Tibial nerve (tissue), 4 donors: ENCODE results near the gene BORCS6. TPM values are rescaled to one million over a fixed set of nuclear protein-coding genes. Genes with fewer than 3 reads are reported as not detected.

Experiments
- DNase-seq, 2 donors: peaks; one replicate each; pipeline ENCODE4 v3.0.0-alpha.2; 2019; ENCODE audit warnings: low spot score in 2 of 2
- H3K27ac ChIP-seq, 4 donors: fragments of 200-600 bp; sonication (generic) in 3 of 4; one replicate each; pipeline ENCODE4 v1.5.1; 2017 to 2019; ENCODE audit warnings: mild to moderate bottlenecking in 1 of 4
- H3K27me3 ChIP-seq, 2 donors: fragments of 200-600 bp; sonication (generic) in 1 of 2; one replicate each; pipeline versions ENCODE4 v1.5.1 to v1.6.0; 2017 to 2019
- H3K36me3 ChIP-seq, 3 donors: fragments of 200-600 bp; sonication (generic); one replicate each; pipeline ENCODE4 v1.5.1; 2018 to 2019
- H3K4me1 ChIP-seq, 4 donors: fragments of 200-600 bp; sonication (generic) in 3 of 4; one replicate each; pipeline ENCODE4 v1.5.1; 2017 to 2019
- H3K4me3 ChIP-seq, 4 donors: fragments of 200-600 bp; sonication (generic) in 3 of 4; one replicate each; pipeline ENCODE4 v1.5.1; 2017 to 2019; ENCODE audit warnings: mild to moderate bottlenecking in 1 of 4, moderate library complexity in 1 of 4
- H3K9me3 ChIP-seq, 4 donors: fragments of 200-600 bp; sonication (generic) in 3 of 4; one replicate each; pipeline ENCODE4 v1.5.1; 2017 to 2019
- CTCF ChIP-seq, 5 experiments: fragments of 200-600 bp in 3 of 5; fragments of 450-650 bp in 2 of 5; sonication (generic) in 3 of 5; IDR thresholded peaks; one replicate each; pipeline ENCODE4 v1.5.1; 2016 to 2019; ENCODE audit warnings: antibody characterized with exemption in 5 of 5, mild to moderate bottlenecking in 3 of 5, moderate library complexity in 2 of 5
- EP300 ChIP-seq, 2 donors: sonication (generic); formaldehyde crosslinking; IDR thresholded peaks; one replicate each; pipeline ENCODE4 v1.6.1; 2017; ENCODE audit warnings: antibody characterized with exemption in 2 of 2, mild to moderate bottlenecking in 1 of 2
- POLR2A ChIP-seq, 2 donors: fragments of 450-650 bp; IDR thresholded peaks; one replicate each; pipeline ENCODE4 v1.6.1; 2017; ENCODE audit warnings: antibody characterized with exemption in 2 of 2, mild to moderate bottlenecking in 2 of 2, moderate library complexity in 2 of 2
- WGBS, 2 donors: methylation state at CpG; one replicate each; pipeline ENCODE4 v1.1.5; 2018; 5-methylcytosine and 5-hydroxymethylcytosine counted together
- total RNA-seq, 4 donors: library from RNA; depleted of rRNA; stranded (reverse); fragments of >200 nt; gene quantifications; one replicate each; pipeline ENCODE4 v1.1.0, GENCODE V29; 2016

Gene BORCS6
- total RNA-seq, 4 donors from 2014 or later = 13.8 to 22.4 (median 19.4) TPM

- H3K27me3 ChIP-seq = no peaks in the 10 kb centered on the region
- peak in 1 of 2 donors; percentile 11 for TF ChIP-seq POLR2A (IDR thresholded peaks at IDR 0.05)
- TF ChIP-seq EP300 (IDR thresholded peaks at IDR 0.05) = no peak
- no peak for TF ChIP-seq CTCF (IDR thresholded peaks at IDR 0.05)
These were observed 20.9 kb upstream of the BORCS6 start for GRCh38 chr17:8210761-8211458.

DNA sequence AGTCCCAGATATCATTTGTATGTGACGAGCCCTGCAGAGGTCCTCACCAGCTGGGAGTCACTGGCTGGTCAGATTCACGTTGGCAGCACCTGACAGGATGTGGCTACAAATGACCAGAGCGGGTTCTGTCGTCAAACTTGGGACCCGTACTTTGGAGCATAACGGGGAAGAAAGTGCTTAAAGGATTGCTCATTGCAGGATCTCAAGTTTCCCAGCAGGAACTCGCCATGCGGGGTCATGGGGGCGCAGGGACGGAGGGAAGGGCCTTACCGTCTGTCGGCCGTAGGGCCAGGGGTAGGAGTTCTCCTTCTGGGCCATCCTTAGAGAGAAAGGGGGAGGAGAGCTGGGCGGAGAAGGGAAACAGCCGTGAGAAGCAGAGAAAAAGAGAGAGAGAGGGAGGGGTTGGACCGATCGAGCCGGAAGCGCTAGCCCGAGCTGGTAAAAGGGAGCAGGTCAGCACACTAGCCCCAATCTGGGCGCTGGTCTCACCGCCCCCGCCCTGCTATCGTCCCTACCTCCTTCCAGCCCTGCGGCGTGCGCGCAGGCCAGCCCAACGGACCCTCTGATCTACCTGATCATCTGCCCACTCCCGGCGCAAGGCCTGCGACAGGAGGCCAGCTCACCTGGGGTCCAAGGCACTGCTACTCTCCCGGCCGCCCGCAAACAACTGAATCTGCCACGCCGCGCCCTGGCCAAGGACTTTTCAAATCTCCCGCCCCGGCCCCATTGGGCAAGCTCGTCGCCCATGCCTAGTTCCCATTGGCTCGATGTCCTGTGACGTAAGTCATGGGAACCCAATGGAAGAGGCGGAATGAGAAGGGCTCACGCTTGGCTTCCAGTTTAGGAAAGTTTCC lies 20.2 kb upstream of the BORCS6 start, which contains the start of gene AURKB:
AURKB (minus strand) TSS at position 669 of the 854 bp plus-strand sequence; CDS start at position 318, 351 bp downstream.
- DNase-seq = peak; percentile 91 to 98
- 2 to 3% methylated on average over 45 of the region's 46 CpGs for whole genome bisulfite sequencing, 2 donors
- TF ChIP-seq EP300 (IDR thresholded peaks at IDR 0.05) = peak in 1 of 2 donors; percentile 80
- TF ChIP-seq CTCF (IDR thresholded peaks at IDR 0.05) = no peak
- H3K27me3 ChIP-seq = no peaks in the 10 kb centered on the region
- peak within 1 kb of the TSS; percentile 80 to 93 (median 84) for H3K27ac ChIP-seq
- no peaks in the 10 kb centered on the region for H3K36me3 ChIP-seq
- H3K9me3 ChIP-seq = no peaks in the 10 kb centered on the region
- H3K4me1 ChIP-seq = peaks cover 0 to 15% (median 7%) of the 10 kb centered on the region in 4 donors
- H3K4me3 ChIP-seq = peak within 1 kb of the TSS; percentile 45 to 66 (median 52)

More at GRCh38 chr17:8210761-8211458, 20.9 kb upstream of the BORCS6 start:
- peak overlapping the region; percentile 80 to 93 (median 84) for H3K27ac ChIP-seq
- H3K9me3 ChIP-seq = no peaks in the 10 kb centered on the region
- peaks cover 0 to 15% (median 7%) of the 10 kb centered on the region in 4 donors for H3K4me1 ChIP-seq
- 17% methylated on average over 22 of the region's 22 CpGs for WGBS, 2 donors
- no peaks in the 10 kb centered on the region for H3K36me3 ChIP-seq
- H3K4me3 ChIP-seq = peak overlapping the region; percentile 45 to 66 (median 52)
- DNase-seq = no peak

DNA sequence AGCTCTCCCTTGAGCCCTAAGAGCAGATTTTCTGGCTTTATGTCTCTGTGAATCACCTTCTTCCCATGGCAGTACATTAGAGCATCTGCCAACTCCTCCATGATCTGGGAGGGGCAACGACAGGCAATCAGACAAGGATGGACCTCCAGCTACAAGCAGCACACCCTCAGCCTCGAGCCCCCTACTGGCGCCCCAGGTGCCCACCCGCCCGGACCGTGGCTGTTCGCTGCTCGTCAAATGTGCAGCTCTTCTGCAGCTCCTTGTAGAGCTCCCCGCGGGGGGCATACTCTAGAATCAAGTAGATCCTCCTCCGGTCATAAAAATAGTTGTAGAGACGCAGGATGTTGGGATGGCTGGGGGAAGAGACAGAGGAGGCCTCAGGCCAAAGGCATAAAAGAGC lies 16.6 kb upstream of the BORCS6 start:
- Histone ChIP-seq H3K4me1 (peaks cover 0 to 15% (median 7%) of the 10 kb centered on the region in 4 donors), H3K4me3 (peak overlapping the region in 1 of 4 donors; percentile 32), H3K9me3 (no peaks in the 10 kb centered on the region), H3K36me3 (no peaks in the 10 kb centered on the region), H3K27me3 (no peaks in the 10 kb centered on the region), H3K27ac (peak overlapping the region in 2 of 4 donors; percentile 32 to 76)
- DNase-seq = no peak
- WGBS, 2 donors = 82 to 91% methylated on average over 12 of the region's 12 CpGs
- TF ChIP-seq EP300 (IDR thresholded peaks at IDR 0.05) (no peak), CTCF (IDR thresholded peaks at IDR 0.05) (no peak), POLR2A (IDR thresholded peaks at IDR 0.05) (no peak)

DNA sequence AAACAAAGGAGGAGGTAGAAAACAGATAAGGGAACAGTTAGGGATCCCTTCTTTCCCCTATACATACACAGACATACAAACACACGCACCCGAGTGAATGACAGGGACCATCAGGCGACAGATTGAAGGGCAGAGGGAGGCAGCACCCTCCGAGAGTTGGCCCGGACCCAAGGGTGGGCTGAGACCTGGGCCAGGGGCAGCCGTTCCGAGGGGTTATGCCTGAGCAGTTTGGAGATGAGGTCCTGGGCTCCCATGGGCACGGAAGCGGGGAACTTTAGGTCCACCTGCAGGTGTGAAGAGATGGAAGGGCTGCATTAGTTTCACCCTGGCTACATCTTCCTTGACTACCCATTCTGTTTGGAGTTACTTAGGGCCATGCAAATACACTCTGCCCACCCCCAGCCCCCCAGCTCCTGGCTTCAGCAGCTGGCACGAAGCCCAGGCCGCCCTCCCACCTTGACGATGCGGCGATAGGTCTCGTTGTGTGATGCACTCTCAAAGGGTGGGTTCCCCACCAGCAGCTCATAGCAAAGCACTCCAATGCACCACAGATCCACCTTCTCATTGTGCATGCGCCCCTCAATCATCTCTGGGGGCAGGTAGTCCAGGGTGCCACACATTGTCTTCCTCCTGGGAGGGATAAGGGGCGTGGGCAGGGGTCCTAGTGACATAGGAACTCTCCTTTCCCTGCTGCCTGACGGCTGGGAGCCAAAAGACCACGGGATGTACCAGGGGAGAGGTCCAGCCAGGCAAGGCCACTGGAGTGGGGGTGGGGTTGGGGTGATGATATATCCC lies 15.0 kb upstream of the BORCS6 start:
- Histone ChIP-seq H3K36me3 (no peaks in the 10 kb centered on the region), H3K27me3 (no peaks in the 10 kb centered on the region), H3K4me3 (no peak overlapping the region), H3K27ac (peak overlapping the region in 1 of 4 donors; percentile 19), H3K9me3 (no peaks in the 10 kb centered on the region), H3K4me1 (peaks cover 0 to 3% (median 1%) of the 10 kb centered on the region in 4 donors)
- TF ChIP-seq POLR2A (IDR thresholded peaks at IDR 0.05) (no peak), EP300 (IDR thresholded peaks at IDR 0.05) (no peak), CTCF (IDR thresholded peaks at IDR 0.05) (no peak)
- WGBS, 2 donors = 85 to 90% methylated on average over 17 to 19 of the region's 19 CpGs
- DNase-seq = no peak
